ENCODE results near the gene NOS1AP. TPM values are rescaled to one million over a fixed set of nuclear protein-coding genes. Genes with fewer than 3 reads are reported as not detected.

Gene NOS1AP
- total and polyA plus RNA-seq, 2 experiments from 2014 or later: 5.8 to 6.6 TPM

GRCh38 chr1:162328512-162328911 is 259.0 kb downstream of the NOS1AP start:
- Mint-ChIP-seq H3K27me3 (ENCODE audit: insufficient read depth, low read depth, poor library complexity) (peaks cover 3% of the 10 kb centered on the region), H3K36me3 (ENCODE audit: low read depth) (no peaks in the 10 kb centered on the region), H3K27ac (no peak overlapping the region), H3K9me3 (no peaks in the 10 kb centered on the region), H3K4me3 (no peak overlapping the region), H3K4me1 (peaks cover 16% of the 10 kb centered on the region)
- Histone ChIP-seq H3K27ac (ENCODE audit: low read depth) (no peak overlapping the region), H3K4me1 (ENCODE audit: insufficient read depth) (peaks cover 2% of the 10 kb centered on the region; the same call in 1 of the 2 replicates), H3K36me3 (ENCODE audit: insufficient read depth) (no peaks in the 10 kb centered on the region), H3K4me2 (no peak overlapping the region), H4K20me1 (replicated peaks; ENCODE audit: insufficient read depth) (no peaks in the 10 kb centered on the region; the same call in 1 of the 2 replicates), H3F3A (replicated peaks; ENCODE audit: low read depth) (no peaks in the 10 kb centered on the region), H3K79me2 (replicated peaks; ENCODE audit: insufficient read depth) (no peaks in the 10 kb centered on the region), H3K9me2 (ENCODE audit: insufficient read depth) (no peaks in the 10 kb centered on the region), H3K27me3 (ENCODE audit: insufficient read depth) (no peaks in the 10 kb centered on the region), H3K4me3 (no peak overlapping the region), H2AFZ (no peak overlapping the region)
- DNase-seq (ENCODE audit: low spot score) (no peak), ATAC-seq (no peak)
- TF ChIP-seq CTCF (conservative IDR thresholded peaks at IDR 0.05; ENCODE audit: low read depth in 2 of 2) (no peak), EZH2 (IDR thresholded peaks at IDR 0.05; ENCODE audit: low read depth, unreplicated experiment) (no peak), REST (IDR thresholded peaks at IDR 0.05; ENCODE audit: unreplicated experiment) (no peak), POLR2AphosphoS5 (IDR thresholded peaks at IDR 0.05; ENCODE audit: low read depth) (no peak), JUNB (IDR thresholded peaks at IDR 0.05; ENCODE audit: unreplicated experiment) (no peak)
- TF ChIP-seq, protein P1, sequence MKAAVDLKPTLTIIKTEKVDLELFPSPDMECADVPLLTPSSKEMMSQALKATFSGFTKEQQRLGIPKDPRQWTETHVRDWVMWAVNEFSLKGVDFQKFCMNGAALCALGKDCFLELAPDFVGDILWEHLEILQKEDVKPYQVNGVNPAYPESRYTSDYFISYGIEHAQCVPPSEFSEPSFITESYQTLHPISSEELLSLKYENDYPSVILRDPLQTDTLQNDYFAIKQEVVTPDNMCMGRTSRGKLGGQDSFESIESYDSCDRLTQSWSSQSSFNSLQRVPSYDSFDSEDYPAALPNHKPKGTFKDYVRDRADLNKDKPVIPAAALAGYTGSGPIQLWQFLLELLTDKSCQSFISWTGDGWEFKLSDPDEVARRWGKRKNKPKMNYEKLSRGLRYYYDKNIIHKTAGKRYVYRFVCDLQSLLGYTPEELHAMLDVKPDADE (IDR thresholded peaks at IDR 0.05): no peak

DNA sequence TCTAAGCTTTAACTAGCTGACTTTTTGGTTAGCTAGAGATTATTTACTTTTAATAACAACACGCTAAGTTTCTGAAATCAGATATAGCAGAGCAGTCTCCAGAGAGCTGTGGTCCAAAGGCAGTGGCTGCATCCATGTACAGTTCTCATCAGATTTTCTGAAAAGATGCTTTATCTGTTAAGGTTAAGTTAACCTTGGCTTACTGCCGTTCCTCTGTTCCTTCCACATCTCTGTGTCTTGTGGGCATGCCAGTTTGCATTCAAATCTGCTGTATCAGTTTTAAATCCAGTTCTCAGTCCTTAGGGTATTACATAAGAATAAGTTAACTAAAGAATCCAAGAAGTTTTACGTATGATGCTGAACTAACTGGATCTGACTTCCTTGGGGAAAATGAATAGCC is 260.3 kb downstream of the NOS1AP start:
- H3K4me3 ChIP-seq: no peak overlapping the region
- peaks cover 28% of the 10 kb centered on the region for H3K4me1 Mint-ChIP-seq
- TF ChIP-seq STAT1 (IDR thresholded peaks at IDR 0.05; ENCODE audit: unreplicated experiment): no peak
- TF ChIP-seq JUNB (IDR thresholded peaks at IDR 0.05; ENCODE audit: unreplicated experiment): no peak
- TF ChIP-seq ZNF114 (CRISPR knock-in tag; IDR thresholded peaks at IDR 0.05): no peak
- no peak for TF ChIP-seq CREB1 (CRISPR knock-in tag; IDR thresholded peaks at IDR 0.05; ENCODE audit: low read depth)
- TF ChIP-seq ZNF331 (CRISPR knock-in tag; IDR thresholded peaks at IDR 0.05; ENCODE audit: low read depth): no peak
- no peak for TF ChIP-seq REST (IDR thresholded peaks at IDR 0.05; ENCODE audit: unreplicated experiment)

More for the DNA sequence above, 260.3 kb downstream of the NOS1AP start:
- no peak overlapping the region for H3K27ac Mint-ChIP-seq
- H3K27me3 ChIP-seq (ENCODE audit: insufficient read depth): no peaks in the 10 kb centered on the region
- H3K27me3 Mint-ChIP-seq (ENCODE audit: insufficient read depth, low read depth, poor library complexity): peaks cover 2% of the 10 kb centered on the region
- H4K20me1 ChIP-seq (replicated peaks; ENCODE audit: insufficient read depth): no peaks in the 10 kb centered on the region; the same call in 1 of the 2 replicates
- DNase-seq (ENCODE audit: low spot score) (no peak), ATAC-seq (no peak)
- no peak overlapping the region for H2AFZ ChIP-seq
- peaks cover 14% of the 10 kb centered on the region for H3K4me1 ChIP-seq (ENCODE audit: insufficient read depth)
- no peak overlapping the region for H3K27ac ChIP-seq (ENCODE audit: low read depth)
- no peaks in the 10 kb centered on the region for H3K79me2 ChIP-seq (replicated peaks; ENCODE audit: insufficient read depth)
- H3K36me3 ChIP-seq (ENCODE audit: insufficient read depth): no peaks in the 10 kb centered on the region
- no peaks in the 10 kb centered on the region for H3K9me3 Mint-ChIP-seq
- no peak overlapping the region for H3K4me3 Mint-ChIP-seq
- H3F3A ChIP-seq (replicated peaks; ENCODE audit: low read depth): no peaks in the 10 kb centered on the region
- no peak overlapping the region for H3K4me2 ChIP-seq
- H3K9me2 ChIP-seq (ENCODE audit: insufficient read depth): no peaks in the 10 kb centered on the region
- H3K36me3 Mint-ChIP-seq (ENCODE audit: low read depth): no peaks in the 10 kb centered on the region
